ENCODE data around the gene PPP2R5E.
"Not testable (repeated sequence)": the region's sequence is repeated elsewhere in the genome, so short reads cannot be mapped to it uniquely, and the experiment has no call there.

Gene PPP2R5E

GRCh38 chr14:63543000-63543825 lies at the start of gene PPP2R5E:
PPP2R5E (minus strand) TSS chr14:63543377; CDS start chr14:63539685, 3,692 bp downstream.
- peak; percentile 92 for DNase-seq (ENCODE audit: low read depth)

- DNase-seq (ENCODE audit: low read depth): not testable (repeated sequence)
Measured at GRCh38 chr14:63583046-63583445, 39.9 kb upstream of the PPP2R5E start.

DNA sequence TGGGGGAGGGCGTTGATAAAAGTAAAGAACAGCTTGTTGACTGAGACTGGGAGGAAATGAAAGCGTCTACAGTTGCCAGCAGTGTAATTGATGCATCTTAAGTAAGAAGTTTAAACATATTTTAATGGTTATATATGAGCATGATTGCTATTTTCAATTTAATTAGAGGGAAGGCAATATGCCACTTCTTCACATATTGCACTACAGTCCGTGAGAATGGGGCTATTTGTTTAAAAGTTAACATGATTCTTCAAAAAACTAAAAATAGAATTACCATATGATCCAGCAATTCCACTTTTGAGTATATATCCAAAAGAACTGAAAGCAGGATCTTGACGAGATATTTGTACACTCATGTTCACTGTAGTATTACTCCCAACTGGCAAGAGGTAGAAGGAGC lies 38.3 kb upstream of the PPP2R5E start:
- no peak for DNase-seq (ENCODE audit: low read depth)

- no peak for DNase-seq (ENCODE audit: low read depth)
Measured at GRCh38 chr14:63578300-63578699, 35.1 kb upstream of the PPP2R5E start.

- no peak for DNase-seq (ENCODE audit: low read depth)
Measured at GRCh38 chr14:63573581-63573980, 30.4 kb upstream of the PPP2R5E start.

DNA sequence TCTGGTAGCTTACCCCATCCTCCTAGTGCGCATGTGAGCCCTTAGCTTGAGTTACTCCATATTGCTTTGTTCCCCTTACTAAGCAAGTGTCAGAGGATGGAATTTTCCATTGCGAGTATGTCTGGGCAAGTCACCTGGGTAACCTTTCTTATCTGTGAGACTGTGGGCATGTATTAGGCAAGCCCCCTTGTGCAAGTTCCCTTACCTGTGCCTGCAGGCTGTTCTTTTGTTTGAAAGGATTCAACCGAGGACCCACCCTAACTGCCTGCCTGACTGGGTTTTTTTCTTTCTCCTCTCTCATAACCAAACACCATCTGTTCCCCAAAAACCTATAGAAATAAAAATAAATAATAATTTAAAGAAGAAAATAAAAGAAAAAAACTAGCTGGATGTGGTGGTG lies 22.3 kb upstream of the PPP2R5E start:
- DNase-seq (ENCODE audit: low read depth): no peak

GRCh38 chr14:63564318-63564717 lies 21.1 kb upstream of the PPP2R5E start:
- no peak for DNase-seq (ENCODE audit: low read depth)

- no peak for DNase-seq (ENCODE audit: low read depth)
Measured at GRCh38 chr14:63563370-63564026, 20.3 kb upstream of the PPP2R5E start.

- no peak for DNase-seq (ENCODE audit: low read depth)
Measured at GRCh38 chr14:63562405-63562804, 19.2 kb upstream of the PPP2R5E start.

DNA sequence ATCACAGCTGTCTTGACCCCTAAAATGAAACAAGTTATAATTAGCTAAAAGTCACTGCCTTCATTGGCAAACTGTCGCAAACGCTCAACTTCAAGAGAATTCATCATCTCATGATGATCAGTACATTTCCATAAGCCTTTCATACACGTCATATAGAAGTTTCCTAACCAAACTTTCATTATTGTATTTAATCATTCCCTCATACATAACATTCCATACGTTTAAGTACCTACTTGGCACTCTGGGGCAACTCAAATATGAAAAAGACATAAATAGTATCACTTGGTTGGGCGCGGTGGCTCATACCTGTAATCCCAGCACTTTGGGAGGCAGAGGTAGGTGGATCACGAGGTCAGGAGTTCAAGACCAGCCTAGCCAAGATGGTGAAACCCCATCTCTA lies 12.4 kb upstream of the PPP2R5E start:
- no peak for DNase-seq (ENCODE audit: low read depth)

- no peak for DNase-seq (ENCODE audit: low read depth)
Measured at GRCh38 chr14:63551332-63551731, 8.2 kb upstream of the PPP2R5E start.

DNA sequence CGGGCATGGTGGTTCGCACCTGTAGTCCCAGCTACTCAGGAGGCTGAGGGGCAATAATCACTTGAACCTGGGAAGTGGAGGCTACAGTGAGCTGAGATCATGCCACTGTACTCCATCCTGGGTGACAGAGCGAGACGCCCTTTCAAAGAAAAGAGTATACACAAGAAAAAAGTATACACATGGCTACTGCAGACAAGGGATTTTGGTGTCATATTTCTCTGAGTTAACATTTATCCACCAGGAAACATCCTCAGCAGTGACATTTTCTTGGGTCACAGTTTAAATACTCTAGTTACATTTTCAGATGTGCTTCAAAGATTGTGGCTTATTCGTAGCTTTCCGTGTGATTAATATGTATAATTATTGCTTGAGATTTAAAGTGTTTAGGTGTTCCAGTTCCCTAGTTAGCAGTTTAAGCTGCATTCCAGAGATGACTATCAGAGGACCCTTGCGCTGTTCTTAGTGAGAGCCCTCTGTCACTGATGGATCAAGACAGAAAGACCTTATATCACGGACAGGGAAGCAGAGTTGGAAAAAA lies 4.7 kb upstream of the PPP2R5E start:
- no peak for DNase-seq (ENCODE audit: low read depth)

GRCh38 chr14:63545431-63545830 lies 2.3 kb upstream of the PPP2R5E start:
- no peak for DNase-seq (ENCODE audit: low read depth)

GRCh38 chr14:63544591-63545299 lies 1.6 kb upstream of the PPP2R5E start:
- no peak for DNase-seq (ENCODE audit: low read depth)

DNA sequence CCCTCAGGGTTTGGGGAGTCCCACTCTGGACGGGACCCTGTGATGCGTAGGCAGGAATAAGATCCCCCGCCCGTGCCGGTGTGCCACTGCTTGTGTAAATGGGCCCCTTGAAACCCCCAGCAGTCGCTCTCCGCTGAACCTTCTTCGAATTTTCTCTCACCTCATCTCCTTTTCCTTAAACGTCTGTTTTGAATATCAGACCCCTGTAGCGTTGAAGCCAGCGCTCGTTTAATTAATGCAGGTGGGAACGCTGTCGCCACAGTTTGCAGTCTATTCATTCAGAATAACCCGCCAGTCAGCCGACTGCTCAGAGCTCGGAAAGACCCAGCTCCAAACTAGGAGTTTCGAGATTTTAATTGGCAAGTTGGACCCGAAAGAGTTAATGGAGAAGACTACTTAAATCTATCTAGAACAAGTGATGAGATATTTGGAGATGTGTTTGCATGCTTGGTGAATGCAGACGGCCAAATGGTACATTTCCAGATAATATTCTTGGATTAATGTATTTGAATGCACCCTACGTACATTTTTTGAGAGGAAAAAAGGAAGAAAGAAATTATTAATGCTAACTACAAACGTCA lies 739 bp upstream of the PPP2R5E start:
- DNase-seq (ENCODE audit: low read depth): no peak

DNA sequence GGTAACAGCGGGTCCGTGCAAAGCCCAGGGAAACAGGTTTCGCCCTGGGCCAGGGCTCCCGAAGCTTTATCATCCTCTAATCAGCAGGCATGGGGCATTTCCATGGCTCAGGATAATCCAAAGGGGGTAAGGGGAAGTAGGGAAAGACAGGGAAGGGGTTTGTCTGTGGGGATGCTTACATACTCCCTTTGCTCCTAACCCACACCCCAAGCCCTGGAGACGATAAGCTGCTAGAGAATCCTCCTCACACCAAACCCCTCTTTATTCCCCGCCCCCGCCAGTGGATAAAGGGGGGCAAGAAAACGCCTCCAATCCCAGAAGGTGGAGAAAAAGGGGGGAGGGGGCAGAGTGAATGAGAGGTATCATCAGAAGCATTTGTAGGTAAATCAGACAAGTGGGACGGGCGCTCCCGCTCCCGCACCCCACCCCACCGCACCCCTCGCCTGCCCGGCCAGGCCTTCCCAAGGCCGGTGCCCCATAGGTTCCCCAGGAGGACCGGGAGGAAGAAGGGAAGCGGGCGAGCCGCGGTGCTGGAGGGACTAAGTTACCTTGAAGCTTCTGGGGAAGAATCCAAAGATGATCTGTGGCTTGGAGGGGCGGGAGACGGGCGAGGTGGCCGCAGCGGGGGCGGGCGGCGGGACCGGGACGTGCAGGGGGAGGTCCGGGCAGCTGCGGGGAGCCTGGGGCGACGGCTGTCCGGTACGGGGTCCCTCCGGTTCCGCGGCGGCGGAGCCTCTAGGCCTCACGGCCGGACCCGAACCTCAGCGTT lies 762 bp downstream of the PPP2R5E start:
- DNase-seq (ENCODE audit: low read depth): peak; percentile 5

- DNase-seq (ENCODE audit: low read depth): no peak
Measured at GRCh38 chr14:63535918-63536317, 7.3 kb downstream of the PPP2R5E start.

GRCh38 chr14:63533474-63533873 lies 9.7 kb downstream of the PPP2R5E start:
- DNase-seq (ENCODE audit: low read depth): no peak

DNA sequence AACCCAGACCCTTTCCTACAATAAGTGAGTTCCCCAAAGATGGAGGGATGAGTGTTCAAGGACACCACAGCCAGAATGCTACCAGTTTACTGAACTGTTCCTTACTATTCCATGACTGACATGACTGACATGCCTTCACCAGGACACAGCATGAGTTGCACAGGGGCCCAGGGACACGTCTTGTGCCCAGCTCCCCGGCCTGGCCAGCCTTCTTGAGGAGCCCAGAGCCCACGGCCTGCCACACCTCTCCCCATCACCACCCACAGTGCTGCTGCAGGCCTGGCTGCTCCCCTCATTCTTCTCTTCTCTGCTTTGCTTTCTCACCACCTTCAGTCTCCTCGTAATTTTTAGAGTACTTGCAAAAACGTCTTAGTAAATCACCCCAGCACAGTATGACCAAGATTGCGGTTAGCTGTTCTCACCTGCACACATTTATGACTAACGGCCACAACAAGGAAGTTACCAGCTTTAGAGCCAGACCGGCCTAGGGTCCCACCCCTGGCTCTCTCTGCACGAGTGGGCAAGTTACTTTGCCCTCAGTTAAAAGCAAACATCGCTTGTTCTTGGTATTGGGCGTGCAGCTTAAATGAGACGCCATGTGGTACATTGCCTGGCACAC lies 18.5 kb downstream of the PPP2R5E start:
- DNase-seq (ENCODE audit: low read depth): no peak

DNA sequence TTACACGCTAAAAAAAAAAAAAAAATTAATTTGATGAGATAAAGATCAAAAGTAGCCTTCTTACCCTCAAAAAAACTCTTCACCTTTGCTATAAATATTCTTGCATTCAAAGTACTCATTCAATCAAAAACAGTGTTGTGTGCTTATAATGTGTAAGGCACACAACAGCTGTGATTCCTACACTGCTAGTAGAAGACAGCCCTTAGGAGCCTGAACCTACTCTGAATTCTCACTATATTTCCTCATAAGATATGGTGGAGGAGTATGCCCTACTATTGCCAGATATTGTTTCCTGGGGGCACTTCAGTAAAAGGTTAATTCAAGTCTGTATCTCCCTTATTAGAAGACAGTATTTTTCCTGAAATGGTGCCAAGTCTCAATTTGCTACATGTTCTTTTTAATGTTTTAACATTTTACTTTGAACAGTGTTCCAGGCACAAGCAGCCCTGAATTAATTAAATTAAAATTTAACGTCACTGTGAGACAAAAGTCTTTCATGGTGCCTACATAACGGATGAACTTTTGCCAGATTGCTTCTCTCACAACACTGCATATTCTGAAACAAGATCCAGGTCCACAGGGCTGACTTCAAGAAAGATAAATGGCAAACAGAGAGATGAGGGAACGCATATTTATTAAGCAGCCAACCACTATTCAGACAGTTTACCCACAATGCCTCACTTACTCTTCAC lies 19.3 kb downstream of the PPP2R5E start:
- DNase-seq (ENCODE audit: low read depth): no peak
